Ovary (tissue), 3 donors: ENCODE data around the gene SRSF9.

Experiments used
- EP300 ChIP-seq: sonication (generic); formaldehyde crosslinking; IDR thresholded peaks from one replicate; pipeline ENCODE4 v1.6.1; 2017; ENCODE audit warnings: antibody characterized with exemption
- POLR2A ChIP-seq: fragments of 450-650 bp; IDR thresholded peaks from one replicate; pipeline ENCODE4 v1.6.1; 2017; ENCODE audit warnings: antibody characterized with exemption, mild to moderate bottlenecking, moderate library complexity
- TF ChIP-seq, protein P1 (sequence below), 3 donors: fragments of 450-650 bp in 2 of 3; fragments of 200-600 bp in 1 of 3; IDR thresholded peaks; one replicate each; pipeline versions ENCODE4 v1.5.1 to v1.8.0; 2016 to 2022; ENCODE audit warnings: antibody characterized with exemption in 3 of 3, mild to moderate bottlenecking in 1 of 3
- donor health status: DM: no; HTN: no; CAD: no.

DNA sequence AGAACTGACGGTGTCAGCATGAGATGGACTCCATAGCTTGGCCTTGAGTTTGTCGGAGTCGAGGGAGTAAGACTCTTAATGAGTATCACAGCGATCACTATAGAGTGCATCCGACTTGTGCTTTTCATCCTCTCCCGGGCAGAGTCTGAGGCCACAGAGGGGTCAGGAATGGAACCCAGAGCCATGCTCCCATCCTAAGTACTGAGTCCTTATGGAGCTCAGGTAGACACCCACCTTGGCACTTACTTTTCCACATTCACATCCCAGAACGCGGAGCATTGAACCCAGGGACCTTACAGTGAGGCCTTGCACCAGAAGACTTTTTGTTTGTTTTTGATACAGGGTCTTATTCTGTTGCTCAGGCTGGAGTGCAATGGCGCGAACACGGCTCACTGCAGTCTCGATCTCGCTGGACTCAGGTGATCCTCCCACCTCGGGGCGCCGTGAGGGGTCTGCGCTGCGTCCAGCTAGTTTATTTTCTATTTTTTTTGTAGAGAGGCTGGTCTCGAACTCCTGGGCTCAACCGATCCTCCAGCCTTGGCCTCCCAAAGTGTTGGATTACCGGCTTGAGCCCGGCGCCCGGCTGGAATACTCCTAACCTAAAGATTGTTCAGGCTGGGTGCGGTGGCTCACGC is 719 bp upstream of the SRSF9 start:
- TF ChIP-seq, protein P1, sequence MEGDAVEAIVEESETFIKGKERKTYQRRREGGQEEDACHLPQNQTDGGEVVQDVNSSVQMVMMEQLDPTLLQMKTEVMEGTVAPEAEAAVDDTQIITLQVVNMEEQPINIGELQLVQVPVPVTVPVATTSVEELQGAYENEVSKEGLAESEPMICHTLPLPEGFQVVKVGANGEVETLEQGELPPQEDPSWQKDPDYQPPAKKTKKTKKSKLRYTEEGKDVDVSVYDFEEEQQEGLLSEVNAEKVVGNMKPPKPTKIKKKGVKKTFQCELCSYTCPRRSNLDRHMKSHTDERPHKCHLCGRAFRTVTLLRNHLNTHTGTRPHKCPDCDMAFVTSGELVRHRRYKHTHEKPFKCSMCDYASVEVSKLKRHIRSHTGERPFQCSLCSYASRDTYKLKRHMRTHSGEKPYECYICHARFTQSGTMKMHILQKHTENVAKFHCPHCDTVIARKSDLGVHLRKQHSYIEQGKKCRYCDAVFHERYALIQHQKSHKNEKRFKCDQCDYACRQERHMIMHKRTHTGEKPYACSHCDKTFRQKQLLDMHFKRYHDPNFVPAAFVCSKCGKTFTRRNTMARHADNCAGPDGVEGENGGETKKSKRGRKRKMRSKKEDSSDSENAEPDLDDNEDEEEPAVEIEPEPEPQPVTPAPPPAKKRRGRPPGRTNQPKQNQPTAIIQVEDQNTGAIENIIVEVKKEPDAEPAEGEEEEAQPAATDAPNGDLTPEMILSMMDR (IDR thresholded peaks at IDR 0.05): no peak
- TF ChIP-seq EP300 (no peak), POLR2A (no peak)
